GM04504 (cell line): ENCODE measurements around the gene CTSW.
A peak's percentile ranks its signal among the peaks of the same experiment; 100 is the strongest.

ENCODE experiments used
- DNase-seq: peaks from one replicate; pipeline ENCODE4 v3.0.0-alpha.2; 2012; ENCODE audit warnings: low read depth

Gene CTSW

GRCh38 chr11:65868076-65868667, 11.5 kb upstream of the CTSW start:
- DNase-seq: no peak

- no peak for DNase-seq
Measured at GRCh38 chr11:65868907-65869306, 10.7 kb upstream of the CTSW start.

- no peak for DNase-seq
Measured at GRCh38 chr11:65869643-65870306, 9.9 kb upstream of the CTSW start.

- DNase-seq: no peak
Measured at GRCh38 chr11:65870307-65870658, 9.4 kb upstream of the CTSW start.

- no peak for DNase-seq
Measured at GRCh38 chr11:65870706-65871681, 8.6 kb upstream of the CTSW start.

- DNase-seq: no peak
Measured at GRCh38 chr11:65871811-65872548, 7.7 kb upstream of the CTSW start.

GRCh38 chr11:65872586-65873317, 6.9 kb upstream of the CTSW start, which contains the start of gene EFEMP2:
Gene EFEMP2 (minus strand): TSS chr11:65872800. CDS start chr11:65872354, 446 bp downstream.
- DNase-seq: no peak

GRCh38 chr11:65873318-65874156, 6.1 kb upstream of the CTSW start:
- DNase-seq: peak; percentile 87

GRCh38 chr11:65880027-65880426, 390 bp downstream of the CTSW start:
- DNase-seq: no peak

GRCh38 chr11:65880844-65881421, 1.3 kb downstream of the CTSW start:
- no peak for DNase-seq

GRCh38 chr11:65882120-65883057, 2.8 kb downstream of the CTSW start:
- DNase-seq: no peak

- no peak for DNase-seq
Measured at GRCh38 chr11:65883058-65883761, 3.6 kb downstream of the CTSW start.

GRCh38 chr11:65883786-65884715, 4.4 kb downstream of the CTSW start:
- DNase-seq: no peak

- no peak for DNase-seq
Measured at GRCh38 chr11:65884716-65885092, 5.1 kb downstream of the CTSW start.

GRCh38 chr11:65885231-65885630, 5.6 kb downstream of the CTSW start:
- no peak for DNase-seq

GRCh38 chr11:65885808-65886536, 6.3 kb downstream of the CTSW start:
- no peak for DNase-seq
